ENCODE measurements around the gene IMP3. TPM values are rescaled to one million over a fixed set of nuclear protein-coding genes. Genes with fewer than 3 reads are reported as not detected.
"Not testable (repeated sequence)": the region's sequence is repeated elsewhere in the genome, so short reads cannot be mapped to it uniquely, and the experiment has no call there.

Gene IMP3, protein sequence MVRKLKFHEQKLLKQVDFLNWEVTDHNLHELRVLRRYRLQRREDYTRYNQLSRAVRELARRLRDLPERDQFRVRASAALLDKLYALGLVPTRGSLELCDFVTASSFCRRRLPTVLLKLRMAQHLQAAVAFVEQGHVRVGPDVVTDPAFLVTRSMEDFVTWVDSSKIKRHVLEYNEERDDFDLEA
- 35.5 and 41.3 TPM in 2 replicates for total RNA-seq
- polyA plus RNA-seq: 64.0 and 74.4 TPM in 2 replicates
- polyA plus RNA-seq (2011; cell fraction: cytosol; rRNA removed): 38.1 and 38.8 TPM in 2 replicates
- 15.5 and 17.6 TPM in 2 replicates for polyA plus RNA-seq (2011; cell fraction: nucleus; rRNA removed)
- polyA plus RNA-seq (2012): 25.5 and 32.4 TPM in 2 replicates
- 11.1 and 14.6 TPM in 2 replicates for polyA minus RNA-seq
- 71.5 TPM for polyA minus RNA-seq (2011; cell fraction: cytosol; rRNA and poly(A)+ RNA removed)
- polyA minus RNA-seq (2011; cell fraction: nucleus; rRNA and poly(A)+ RNA removed): 6.0 and 9.5 TPM in 2 replicates
- Bru-seq, nascent RNA: percentile 45 among the genes with signal in this experiment
- BruChase-seq, experiment 1, labeled RNA remaining after a 6-hour chase: percentile 48 among the genes with signal in this experiment
- percentile 62 among the genes with signal in this experiment for BruChase-seq, experiment 2, labeled RNA remaining after a 2-hour chase
- long read RNA-seq, transcript IMP3-202 (1 exons, 1,237 nt): major isoform, 155 of 157 reads
- long read RNA-seq, partial matches to known transcripts: 0 of 157 reads
- long read RNA-seq, other reads (novel, unspliced or antisense): 2 of 157 reads

- Histone ChIP-seq H3K27ac (ENCODE audit: insufficient read depth, low read depth, low read length) (peak within 1 kb of the TSS; percentile 31), H3K36me3 (ENCODE audit: control insufficient read depth in 2 of 2, extremely low read depth in 1 of 2, insufficient read depth in 2 of 2, low read length in 2 of 2) (no peaks in the 10 kb centered on the region), H3K9ac (replicated peaks; ENCODE audit: extremely low read depth, insufficient read depth, low read length) (peak within 1 kb of the TSS; percentile 71), H2AFZ (ENCODE audit: low read depth, low read length) (peak within 1 kb of the TSS; percentile 76), H3K9me3 (replicated peaks; ENCODE audit: control insufficient read depth, insufficient read depth, low read length) (no peaks in the 10 kb centered on the region), H4K20me1 (replicated peaks; ENCODE audit: control insufficient read depth, extremely low read depth, insufficient read depth, low read length) (no peaks in the 10 kb centered on the region), H3K9me1 (replicated peaks; ENCODE audit: control insufficient read depth, extremely low read depth, insufficient read depth, low read length) (no peaks in the 10 kb centered on the region), H3K27me3 (ENCODE audit: control insufficient read depth in 2 of 2, insufficient read depth in 2 of 2, low read length in 2 of 2) (no peaks in the 10 kb centered on the region), H3K4me2 (ENCODE audit: insufficient read depth, low read length) (peak within 1 kb of the TSS; percentile 80), H3K79me2 (ENCODE audit: control insufficient read depth, insufficient read depth, low read length) (peaks cover 10% of the 10 kb centered on the region), H3K4me3 (replicated peaks in 1 of 3; ENCODE audit: insufficient read depth in 1 of 3, low read depth in 1 of 3, low read length in 3 of 3) (peak within 1 kb of the TSS; percentile 26 to 68 (median 60)), H3K4me1 (ENCODE audit: control insufficient read depth, extremely low read depth, insufficient read depth, low read length) (peaks cover 23% of the 10 kb centered on the region)
- peak; percentile 97 for DNase-seq (ENCODE audit: low read depth, low spot score)
- TF ChIP-seq MYC (IDR thresholded peaks at IDR 0.05; ENCODE audit: low read depth, low read length) (peak; percentile 8), JUN (IDR thresholded peaks at IDR 0.05; ENCODE audit: borderline replicate concordance, insufficient read depth, insufficient read length, low read depth) (no peak), FOS (IDR thresholded peaks at IDR 0.05; ENCODE audit: borderline replicate concordance, insufficient read depth, low read length) (no peak), GATA2 (IDR thresholded peaks at IDR 0.05; ENCODE audit: insufficient read depth, insufficient read length, low read depth, low read length) (no peak), MAX (IDR thresholded peaks at IDR 0.05; ENCODE audit: insufficient read depth, insufficient read length) (peak; percentile 12), POLR2A (IDR thresholded peaks at IDR 0.05; ENCODE audit: low read depth, low read length) (peak; percentile 97), POLR2AphosphoS5 (IDR thresholded peaks at IDR 0.05; ENCODE audit: insufficient read depth, low read depth, low read length) (peak; percentile 93), EZH2 (IDR thresholded peaks at IDR 0.05; ENCODE audit: borderline replicate concordance, low read depth, low read length, severe bottlenecking) (no peak), CTCF (IDR thresholded peaks at IDR 0.05; ENCODE audit: extremely low read depth in 1 of 2, insufficient read depth in 1 of 2, low read depth in 1 of 2, low read length in 2 of 2) (no peak)
- POLR2A ChIA-PET: interaction anchor here (0.6 to 1.8 kb wide), 6 partner anchors 14 to 277 kb away, joined by 3 to 6 read pairs (median 5); partner anchors contain the start of genes MAN2C1 and SNUPN
- BruUV-seq (replicated peaks): no TSS peak
- CTCF ChIA-PET: interaction anchor here (0.8 to 4.3 kb wide), 11 partner anchors 8 to 272 kb away, joined by 3 to 65 read pairs (median 7); partner anchors contain the start of genes PTPN9 and SNX33
- dilution Hi-C loops (cut with MboI; ENCODE audit: extremely low pct_ligation_motif_present, low sequenced_read_pairs) (no loop called here), intact Hi-C loops (cut with micrococcal nuclease) (loop anchor here (1.0 to 2.0 kb wide), 6 partner anchors 8 to 271 kb away; partner anchors contain the start of genes MAN2C1 and SNUPN)
- peak; percentile 99 for FAIRE-seq
Observed at GRCh38 chr15:75639709-75640482, at the start of gene IMP3. Gene IMP3, minus strand, starts transcription at chr15:75640224. Its CDS starts 56 bp downstream, at chr15:75640168.

GRCh38 chr15:75689429-75689828, 49.4 kb upstream of the IMP3 start:
- H3K4me2 ChIP-seq (ENCODE audit: insufficient read depth, low read length); DNase-seq (ENCODE audit: low read depth, low spot score); dilution Hi-C loops (cut with MboI; ENCODE audit: extremely low pct_ligation_motif_present, low sequenced_read_pairs); H3K9me1 ChIP-seq (replicated peaks; ENCODE audit: control insufficient read depth, extremely low read depth, insufficient read depth, low read length); H2AFZ ChIP-seq (ENCODE audit: low read depth, low read length); H3K27ac ChIP-seq (ENCODE audit: insufficient read depth, low read depth, low read length); POLR2A ChIA-PET; FAIRE-seq; BruUV-seq (replicated peaks); H4K20me1 ChIP-seq (replicated peaks; ENCODE audit: control insufficient read depth, extremely low read depth, insufficient read depth, low read length); H3K9me3 ChIP-seq (replicated peaks; ENCODE audit: control insufficient read depth, insufficient read depth, low read length); H3K9ac ChIP-seq (replicated peaks; ENCODE audit: extremely low read depth, insufficient read depth, low read length); H3K36me3 ChIP-seq (ENCODE audit: control insufficient read depth in 2 of 2, extremely low read depth in 1 of 2, insufficient read depth in 2 of 2, low read length in 2 of 2); H3K79me2 ChIP-seq (ENCODE audit: control insufficient read depth, insufficient read depth, low read length); H3K4me3 ChIP-seq (replicated peaks in 1 of 3; ENCODE audit: insufficient read depth in 1 of 3, low read depth in 1 of 3, low read length in 3 of 3); CTCF ChIA-PET; intact Hi-C loops (cut with micrococcal nuclease): not testable (repeated sequence)
- peaks cover 10% of the 10 kb centered on the region for H3K4me1 ChIP-seq (ENCODE audit: control insufficient read depth, extremely low read depth, insufficient read depth, low read length)
- peaks cover 28 to 37% of the 10 kb centered on the region in 2 experiments for H3K27me3 ChIP-seq (ENCODE audit: control insufficient read depth in 2 of 2, insufficient read depth in 2 of 2, low read length in 2 of 2)

All from endothelial cell of umbilical vein (primary cell).